ENCODE measurements around the gene PSTK. TPM values are rescaled to one million over a fixed set of nuclear protein-coding genes. Genes with fewer than 3 reads are reported as not detected.

Gene PSTK
- total RNA-seq, 1 donor from 2014 or later, result not detected

DNA sequence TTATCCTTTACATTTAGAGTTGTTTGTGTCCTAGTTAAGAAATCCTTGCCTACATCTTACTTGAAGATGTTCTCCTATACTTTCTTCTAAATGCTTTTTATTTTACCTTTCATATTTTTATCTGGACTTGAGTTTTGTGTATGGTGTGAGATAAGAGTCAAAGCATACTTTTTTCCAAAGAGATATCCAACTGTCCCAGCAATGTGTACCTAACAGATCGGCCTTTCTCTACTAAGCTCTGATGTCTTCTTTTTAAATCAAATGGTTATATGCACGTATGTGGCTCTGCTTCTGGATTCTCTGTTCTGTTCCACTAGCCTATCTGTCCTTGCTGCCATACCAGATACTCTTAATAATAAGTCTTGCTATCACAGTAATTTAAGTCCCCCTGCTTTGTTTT lies 21.2 kb downstream of the PSTK start:
- DNase-seq (ENCODE audit: low spot score in 2 of 2), result no peak
- peaks cover 3 to 9% of the 10 kb centered on the region in 2 donors for H3K36me3 ChIP-seq
- no peak overlapping the region for H3K27ac ChIP-seq
- H3K4me3 ChIP-seq, result no peak overlapping the region
- no peaks in the 10 kb centered on the region for H3K27me3 ChIP-seq
- no peaks in the 10 kb centered on the region for H3K9me3 ChIP-seq
- no peak for TF ChIP-seq CTCF (IDR thresholded peaks at IDR 0.05)
- intact Hi-C loops (cut with DNase I), result no loop called here
- peaks cover 0 to 1% of the 10 kb centered on the region in 2 donors for H3K4me1 ChIP-seq

GRCh38 chr10:123004298-123004697 lies 24.1 kb downstream of the PSTK start:
- no peaks in the 10 kb centered on the region for H3K9me3 ChIP-seq
- no peak for TF ChIP-seq CTCF (IDR thresholded peaks at IDR 0.05)
- H3K27me3 ChIP-seq, result no peaks in the 10 kb centered on the region
- no peak for DNase-seq (ENCODE audit: low spot score in 2 of 2)
- intact Hi-C loops (cut with DNase I), result no loop called here
- H3K27ac ChIP-seq, result no peak overlapping the region
- peaks cover 3 to 12% of the 10 kb centered on the region in 2 donors for H3K4me1 ChIP-seq
- no peaks in the 10 kb centered on the region for H3K36me3 ChIP-seq
- H3K4me3 ChIP-seq, result no peak overlapping the region

DNA sequence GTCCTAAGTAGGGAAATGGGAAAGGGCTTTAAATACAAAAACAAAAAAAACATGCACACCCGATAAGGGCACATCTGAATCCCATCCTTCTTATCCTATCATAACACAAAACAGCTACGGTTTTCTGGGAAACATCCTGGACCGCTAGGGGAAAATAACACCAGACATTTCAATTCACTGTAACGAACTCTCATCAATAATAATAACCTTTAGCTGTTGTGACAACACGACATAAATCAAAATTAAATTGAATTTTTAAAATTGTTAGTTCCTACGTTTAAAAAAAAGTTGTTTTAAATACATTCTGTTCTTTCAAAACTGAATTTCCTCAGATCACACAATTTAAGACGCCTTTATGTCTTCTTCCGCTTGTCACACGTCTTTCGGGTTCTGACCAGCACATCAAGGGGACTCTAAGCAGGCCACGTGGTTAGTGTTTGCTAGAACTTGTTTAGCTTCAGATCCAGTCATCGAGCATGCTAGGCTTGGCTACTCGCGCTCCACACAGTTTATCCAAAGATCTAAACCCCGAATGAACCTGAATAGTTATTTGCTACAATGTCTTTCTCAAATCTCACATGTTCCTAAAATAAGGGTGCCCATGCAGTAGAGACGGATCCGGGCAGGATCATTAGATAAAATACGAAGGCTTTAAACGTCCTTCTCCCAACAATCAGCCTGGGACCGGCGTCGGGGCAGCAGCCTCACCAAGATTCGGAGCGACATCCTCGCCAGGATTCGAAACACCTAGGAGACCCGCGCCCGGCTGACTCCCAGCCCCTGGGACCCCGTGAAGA lies 27.6 kb downstream of the PSTK start:
- Histone ChIP-seq H3K4me1 (peaks cover 3 to 15% of the 10 kb centered on the region in 2 donors), H3K36me3 (no peaks in the 10 kb centered on the region), H3K27me3 (no peaks in the 10 kb centered on the region), H3K27ac (peak overlapping the region; percentile 89 to 95), H3K9me3 (no peaks in the 10 kb centered on the region), H3K4me3 (peak overlapping the region; percentile 75 to 98)
- DNase-seq (ENCODE audit: low spot score in 2 of 2), result peak in 1 of 2 donors; percentile 64
- TF ChIP-seq CTCF (IDR thresholded peaks at IDR 0.05), result no peak
- intact Hi-C loops (cut with DNase I), result loop anchor here (1.0 to 5.0 kb wide), 3 partner anchors 27 to 1080 kb away; partner anchors contain the start of genes ATE1, C10orf88 and PSTK

DNA sequence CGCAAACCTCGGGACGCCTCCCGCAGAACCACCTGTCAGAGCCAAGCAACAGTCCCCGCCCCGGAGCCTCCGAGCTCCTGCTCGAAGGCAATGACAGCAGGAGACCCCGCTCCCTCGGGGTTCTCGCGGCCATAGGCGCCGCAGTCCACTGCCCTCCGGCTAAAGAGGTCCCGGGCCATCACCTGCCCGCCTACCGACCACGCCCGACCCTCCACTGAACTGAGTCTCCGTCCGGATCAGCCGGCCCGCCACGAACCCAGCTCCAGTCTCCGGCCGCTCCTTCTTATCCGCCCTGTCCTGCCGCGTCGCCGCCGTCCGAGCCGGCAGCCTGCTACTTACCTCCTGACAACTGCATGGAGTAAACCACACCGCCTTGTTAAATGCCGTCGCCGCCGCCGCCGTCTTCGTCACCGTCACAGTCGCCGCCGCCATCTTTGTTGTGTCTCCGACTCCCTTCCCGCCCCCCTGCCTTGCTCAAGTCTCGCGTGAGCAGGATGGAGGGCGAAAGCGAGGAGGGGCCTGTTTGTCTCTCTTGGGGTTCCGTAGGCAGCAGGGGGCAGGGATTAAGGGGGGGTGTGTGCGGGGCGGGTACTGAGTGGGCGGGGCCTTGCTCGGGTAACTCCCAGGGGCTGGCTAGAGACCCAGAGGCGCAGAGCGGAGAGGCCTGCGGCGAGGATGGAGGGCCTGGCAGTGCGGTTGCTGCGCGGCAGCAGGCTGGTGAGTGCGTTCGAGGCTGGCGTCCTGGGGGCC lies 28.3 kb downstream of the PSTK start, which contains the start of the genes ACADSB and IKZF5:
TSS of gene ACADSB (plus strand) at position 652 of the 750 bp plus-strand sequence. CDS start at position 676, 24 bp downstream.
TSS of gene IKZF5 (minus strand) at position 441 of the 750 bp plus-strand sequence. CDS start 10,170 bp downstream, outside the sequence.
- Histone ChIP-seq H3K4me1 (peaks cover 3 to 15% of the 10 kb centered on the region in 2 donors), H3K4me3 (peak within 1 kb of the TSS; percentile 75 to 98), H3K36me3 (no peaks in the 10 kb centered on the region), H3K9me3 (no peaks in the 10 kb centered on the region), H3K27ac (peak within 1 kb of the TSS; percentile 89 to 95), H3K27me3 (no peaks in the 10 kb centered on the region)
- intact Hi-C loops (cut with DNase I), result loop anchor here (1.0 to 5.0 kb wide), 4 partner anchors 28 to 1081 kb away; partner anchors contain the start of genes ATE1, BUB3, C10orf88 and PSTK
- no peak for TF ChIP-seq CTCF (IDR thresholded peaks at IDR 0.05)
- peak; percentile 93 to 99 for DNase-seq (ENCODE audit: low spot score in 2 of 2)

DNA sequence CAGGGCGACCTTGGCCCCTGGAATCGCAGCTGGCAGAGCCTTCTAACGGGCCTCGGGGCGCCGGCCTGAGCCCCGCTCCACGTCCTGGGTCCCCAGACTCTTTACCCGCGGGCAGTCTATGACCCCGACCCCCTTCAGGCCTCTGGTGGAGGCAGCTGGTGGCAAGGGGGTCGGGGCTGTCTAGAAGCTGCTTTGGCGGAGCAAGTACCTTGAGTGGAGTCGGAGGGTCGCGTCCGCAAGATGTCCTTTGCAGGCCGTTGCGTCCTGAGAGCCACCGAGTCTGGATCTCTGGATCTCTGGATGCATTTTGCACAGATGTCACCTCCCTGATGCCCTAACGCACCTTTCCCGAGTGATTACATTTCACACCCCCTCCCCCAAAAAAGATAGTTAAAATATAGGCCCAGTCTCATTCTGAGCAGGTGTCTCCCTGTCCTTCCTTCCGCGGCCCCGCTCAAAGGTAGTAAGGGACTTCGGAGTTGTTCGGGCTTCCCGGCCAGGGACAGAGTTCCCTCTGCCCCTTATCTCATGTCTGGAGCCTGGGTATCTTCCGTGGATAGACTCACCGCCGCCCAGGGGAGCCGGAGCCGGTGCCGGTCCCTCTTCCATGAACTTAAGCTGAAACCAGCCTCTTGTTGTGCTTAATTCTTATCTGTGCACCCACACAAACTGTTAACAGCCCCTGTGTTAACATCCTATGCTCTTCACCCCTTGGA lies 29.1 kb downstream of the PSTK start:
- H3K4me1 ChIP-seq, result peaks cover 3 to 15% of the 10 kb centered on the region in 2 donors
- H3K36me3 ChIP-seq, result no peaks in the 10 kb centered on the region
- H3K9me3 ChIP-seq, result no peaks in the 10 kb centered on the region
- H3K27ac ChIP-seq, result peak overlapping the region; percentile 76 to 95
- TF ChIP-seq CTCF (IDR thresholded peaks at IDR 0.05), result no peak
- no peaks in the 10 kb centered on the region for H3K27me3 ChIP-seq
- intact Hi-C loops (cut with DNase I), result loop anchor here (1.0 to 5.0 kb wide), 2 partner anchors 145 to 1082 kb away; partner anchors contain the start of genes ATE1 and BUB3
- H3K4me3 ChIP-seq, result peak overlapping the region; percentile 75 to 98
- peak in 1 of 2 donors; percentile 64 for DNase-seq (ENCODE audit: low spot score in 2 of 2)

All from ascending aorta (tissue), 2 donors.